GM12878 (cell line): ENCODE results near the gene MYO16. TPM values are rescaled to one million over a fixed set of nuclear protein-coding genes. Genes with fewer than 3 reads are reported as not detected.

ENCODE experiments used
- BRCA1 ChIP-seq: IDR thresholded peaks from 2 replicates; pipeline ENCODE4 v1.6.1; 2011; ENCODE audit warnings: low read depth, low read length, improper control_type of control experiment
- CHD1 ChIP-seq: IDR thresholded peaks from 2 replicates; pipeline ENCODE4 v1.6.1; 2012; ENCODE audit warnings: low read depth, low read length, improper control_type of control experiment
- EGR1 ChIP-seq, 2 experiments: IDR thresholded peaks; 1 replicate in 1 of 2; 2 replicates in 1 of 2; pipeline ENCODE4 v1.6.1; 2011 to 2012; ENCODE audit warnings: low read depth in 2 of 2, low read length in 2 of 2, borderline replicate concordance in 1 of 2, mild to moderate bottlenecking in 1 of 2, moderate library complexity in 1 of 2
- ESRRA ChIP-seq: IDR thresholded peaks from 2 replicates; pipeline ENCODE4 v1.6.1; 2012; ENCODE audit warnings: mild to moderate bottlenecking, low read length, improper control_type of control experiment
- HDAC2 ChIP-seq: fragments of 200-600 bp; sonication (generic); IDR thresholded peaks from 2 replicates; pipeline ENCODE4 v1.6.1; 2017
- HDGF ChIP-seq: fragments of 450-650 bp; IDR thresholded peaks from 2 replicates; pipeline ENCODE4 v1.6.1; 2016; ENCODE audit warnings: antibody characterized with exemption
- JUND ChIP-seq: IDR thresholded peaks from 2 replicates; pipeline ENCODE4 v1.6.1; 2012; ENCODE audit warnings: low read depth, mild to moderate bottlenecking, low read length, improper control_type of control experiment, moderate library complexity
- MTA3 ChIP-seq: IDR thresholded peaks from 2 replicates; pipeline ENCODE4 v1.6.1; 2012; ENCODE audit warnings: low read length, inconsistent platforms, borderline replicate concordance
- NR2C1 ChIP-seq: fragments of 450-650 bp; IDR thresholded peaks from 2 replicates; pipeline ENCODE4 v1.6.1; 2017; ENCODE audit warnings: antibody characterized with exemption, mild to moderate bottlenecking, moderate library complexity
- PAX8 ChIP-seq: fragments of 450-650 bp; IDR thresholded peaks from 2 replicates; pipeline ENCODE4 v1.6.1; 2017; ENCODE audit warnings: mild to moderate bottlenecking, moderate library complexity
- RAD21 ChIP-seq: IDR thresholded peaks from 2 replicates; pipeline ENCODE4 v1.6.1; 2011; ENCODE audit warnings: mild to moderate bottlenecking, low read depth, low read length, moderate library complexity; ENCODE audit not compliant: insufficient read depth
- RUNX3 ChIP-seq: IDR thresholded peaks from 2 replicates; pipeline ENCODE4 v1.6.1; 2012; ENCODE audit warnings: low read length, inconsistent platforms
- SIN3A ChIP-seq: IDR thresholded peaks from 2 replicates; pipeline ENCODE4 v1.6.1; 2012; ENCODE audit warnings: low read depth, low read length, improper control_type of control experiment
- SMARCA5 ChIP-seq: fragments of 450-650 bp; IDR thresholded peaks from 2 replicates; pipeline ENCODE4 v1.6.1; 2017; ENCODE audit warnings: mild to moderate bottlenecking
- SPI1 ChIP-seq: IDR thresholded peaks from 2 replicates; pipeline ENCODE4 v1.6.1; 2011; ENCODE audit warnings: low read depth, mild to moderate bottlenecking, low read length, moderate library complexity, borderline replicate concordance; ENCODE audit not compliant: insufficient read depth
- SREBF1 ChIP-seq: IDR thresholded peaks from 2 replicates; pipeline ENCODE4 v1.6.1; 2012; ENCODE audit warnings: mild to moderate bottlenecking, low read length
- TAF1 ChIP-seq: IDR thresholded peaks from 2 replicates; pipeline ENCODE4 v1.6.1; 2011; ENCODE audit warnings: mild to moderate bottlenecking, low read depth, low read length, borderline replicate concordance
- TCF7 ChIP-seq: IDR thresholded peaks from 2 replicates; pipeline ENCODE4 v1.6.1; 2014; ENCODE audit warnings: antibody characterized with exemption, borderline replicate concordance
- WRNIP1 ChIP-seq: IDR thresholded peaks from 2 replicates; pipeline ENCODE4 v1.6.1; 2011; ENCODE audit warnings: low read depth, low read length, improper control_type of control experiment, borderline replicate concordance
- YBX1 ChIP-seq: fragments of 450-650 bp; IDR thresholded peaks from 2 replicates; pipeline ENCODE4 v1.6.1; 2016; ENCODE audit warnings: antibody characterized with exemption
- ZNF622 ChIP-seq: fragments of 450-650 bp; IDR thresholded peaks from 2 replicates; pipeline ENCODE4 v1.6.1; 2017; ENCODE audit warnings: mild to moderate bottlenecking, inconsistent platforms
- ZZZ3 ChIP-seq: IDR thresholded peaks from 2 replicates; pipeline ENCODE4 v1.6.1; 2011; ENCODE audit warnings: low read depth; ENCODE audit not compliant: control insufficient read depth, insufficient read length
- polyA plus RNA-seq, 11 experiments: library from polyadenylated mRNA; depleted of rRNA in 4 of 11; unstranded in 6 of 11; stranded (reverse) in 5 of 11; fragments of >200 nt; fragmentation: Nextera tagmentation in 4 of 11; fragmentation: Illumina TruSeq in 1 of 11; extraction: Ambion mirVana in 4 of 11; extraction: Trizol in 1 of 11; gene quantifications; 1 replicate in 1 of 11; 2 replicates in 10 of 11; pipeline versions ENCODE4 v1.2.1 to v1.2.3, GENCODE V29; 2011 to 2016; ENCODE audit warnings: inconsistent platforms in 2 of 11, missing spikeins in 2 of 11, low read depth in 1 of 11
- total RNA-seq, 4 experiments: library from RNA; depleted of rRNA in 3 of 4; stranded (reverse); fragments of >200 nt in 3 of 4; fragmentation: Illumina TruSeq in 1 of 4; extraction: Trizol in 1 of 4; gene quantifications; 2 replicates each; pipeline versions ENCODE4 v1.2.1 to v1.2.3, GENCODE V29; 2013 to 2021
- TF ChIP-seq, protein P1 (sequence below): fragments of 450-650 bp; formaldehyde crosslinking; IDR thresholded peaks from 2 replicates; pipeline ENCODE4 v1.4.0; 2020; ENCODE audit warnings: mild to moderate bottlenecking, moderate library complexity
- TF ChIP-seq, protein P2 (sequence below): fragments of 450-650 bp; IDR thresholded peaks from 2 replicates; pipeline ENCODE4 v1.6.1; 2018; ENCODE audit warnings: mild to moderate bottlenecking, low read depth, moderate library complexity; ENCODE audit not compliant: partially characterized antibody
- TF ChIP-seq, protein P3 (sequence below): fragments of 150-350 bp; IDR thresholded peaks from 2 replicates; pipeline ENCODE4 v1.6.1; 2016; ENCODE audit warnings: low read depth, low read length

Gene MYO16
- total and polyA plus RNA-seq, 10 of the 15 experiments (the other 5 are each of a cell fraction or from before 2014, with no cell fraction given) = under 0.01 to 1.7 (median 0.05) TPM; not detected in 4

DNA sequence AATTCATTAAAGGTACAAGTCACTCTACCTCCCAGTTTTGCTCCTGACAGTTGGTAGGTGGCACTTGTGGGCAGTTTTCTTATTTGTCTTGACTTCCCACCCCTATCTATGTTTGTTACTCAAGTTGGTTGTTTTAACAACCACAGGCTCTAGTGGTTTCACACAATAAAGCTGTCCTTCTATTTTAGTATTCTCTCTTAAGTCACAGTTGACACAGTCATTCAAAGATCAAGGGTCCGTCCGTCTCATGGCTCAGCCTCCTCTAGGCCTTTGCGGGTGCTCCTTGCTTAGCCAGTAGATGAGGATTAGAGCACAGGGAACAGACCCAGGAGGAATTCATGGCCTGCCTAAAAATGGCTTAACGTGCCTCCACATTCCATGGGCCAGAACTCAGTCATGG, 583.2 kb downstream of the MYO16 start (continued):
- no peak for TF ChIP-seq WRNIP1
- TF ChIP-seq ZZZ3 = no peak
- TF ChIP-seq YBX1 = no peak
- no peak for TF ChIP-seq ESRRA
- no peak for TF ChIP-seq EGR1 (IDR thresholded peaks at IDR 0.05; ENCODE audit: borderline replicate concordance in 1 of 2, low read depth in 2 of 2, low read length in 2 of 2)
- TF ChIP-seq HDGF = no peak
- TF ChIP-seq, protein P1, sequence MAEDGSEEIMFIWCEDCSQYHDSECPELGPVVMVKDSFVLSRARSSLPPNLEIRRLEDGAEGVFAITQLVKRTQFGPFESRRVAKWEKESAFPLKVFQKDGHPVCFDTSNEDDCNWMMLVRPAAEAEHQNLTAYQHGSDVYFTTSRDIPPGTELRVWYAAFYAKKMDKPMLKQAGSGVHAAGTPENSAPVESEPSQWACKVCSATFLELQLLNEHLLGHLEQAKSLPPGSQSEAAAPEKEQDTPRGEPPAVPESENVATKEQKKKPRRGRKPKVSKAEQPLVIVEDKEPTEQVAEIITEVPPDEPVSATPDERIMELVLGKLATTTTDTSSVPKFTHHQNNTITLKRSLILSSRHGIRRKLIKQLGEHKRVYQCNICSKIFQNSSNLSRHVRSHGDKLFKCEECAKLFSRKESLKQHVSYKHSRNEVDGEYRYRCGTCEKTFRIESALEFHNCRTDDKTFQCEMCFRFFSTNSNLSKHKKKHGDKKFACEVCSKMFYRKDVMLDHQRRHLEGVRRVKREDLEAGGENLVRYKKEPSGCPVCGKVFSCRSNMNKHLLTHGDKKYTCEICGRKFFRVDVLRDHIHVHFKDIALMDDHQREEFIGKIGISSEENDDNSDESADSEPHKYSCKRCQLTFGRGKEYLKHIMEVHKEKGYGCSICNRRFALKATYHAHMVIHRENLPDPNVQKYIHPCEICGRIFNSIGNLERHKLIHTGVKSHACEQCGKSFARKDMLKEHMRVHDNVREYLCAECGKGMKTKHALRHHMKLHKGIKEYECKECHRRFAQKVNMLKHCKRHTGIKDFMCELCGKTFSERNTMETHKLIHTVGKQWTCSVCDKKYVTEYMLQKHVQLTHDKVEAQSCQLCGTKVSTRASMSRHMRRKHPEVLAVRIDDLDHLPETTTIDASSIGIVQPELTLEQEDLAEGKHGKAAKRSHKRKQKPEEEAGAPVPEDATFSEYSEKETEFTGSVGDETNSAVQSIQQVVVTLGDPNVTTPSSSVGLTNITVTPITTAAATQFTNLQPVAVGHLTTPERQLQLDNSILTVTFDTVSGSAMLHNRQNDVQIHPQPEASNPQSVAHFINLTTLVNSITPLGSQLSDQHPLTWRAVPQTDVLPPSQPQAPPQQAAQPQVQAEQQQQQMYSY (CRISPR knock-in tag) = no peak
- TF ChIP-seq, protein P2, sequence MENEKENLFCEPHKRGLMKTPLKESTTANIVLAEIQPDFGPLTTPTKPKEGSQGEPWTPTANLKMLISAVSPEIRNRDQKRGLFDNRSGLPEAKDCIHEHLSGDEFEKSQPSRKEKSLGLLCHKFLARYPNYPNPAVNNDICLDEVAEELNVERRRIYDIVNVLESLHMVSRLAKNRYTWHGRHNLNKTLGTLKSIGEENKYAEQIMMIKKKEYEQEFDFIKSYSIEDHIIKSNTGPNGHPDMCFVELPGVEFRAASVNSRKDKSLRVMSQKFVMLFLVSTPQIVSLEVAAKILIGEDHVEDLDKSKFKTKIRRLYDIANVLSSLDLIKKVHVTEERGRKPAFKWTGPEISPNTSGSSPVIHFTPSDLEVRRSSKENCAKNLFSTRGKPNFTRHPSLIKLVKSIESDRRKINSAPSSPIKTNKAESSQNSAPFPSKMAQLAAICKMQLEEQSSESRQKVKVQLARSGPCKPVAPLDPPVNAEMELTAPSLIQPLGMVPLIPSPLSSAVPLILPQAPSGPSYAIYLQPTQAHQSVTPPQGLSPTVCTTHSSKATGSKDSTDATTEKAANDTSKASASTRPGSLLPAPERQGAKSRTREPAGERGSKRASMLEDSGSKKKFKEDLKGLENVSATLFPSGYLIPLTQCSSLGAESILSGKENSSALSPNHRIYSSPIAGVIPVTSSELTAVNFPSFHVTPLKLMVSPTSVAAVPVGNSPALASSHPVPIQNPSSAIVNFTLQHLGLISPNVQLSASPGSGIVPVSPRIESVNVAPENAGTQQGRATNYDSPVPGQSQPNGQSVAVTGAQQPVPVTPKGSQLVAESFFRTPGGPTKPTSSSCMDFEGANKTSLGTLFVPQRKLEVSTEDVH = no peak
- TF ChIP-seq SPI1 = no peak
- TF ChIP-seq TCF7 = no peak
- TF ChIP-seq RAD21 = no peak
- TF ChIP-seq JUND = no peak
- TF ChIP-seq CHD1 = no peak
- TF ChIP-seq MTA3 = no peak
- no peak for TF ChIP-seq SREBF1
- no peak for TF ChIP-seq SMARCA5
- TF ChIP-seq SIN3A = no peak
- TF ChIP-seq, protein P3, sequence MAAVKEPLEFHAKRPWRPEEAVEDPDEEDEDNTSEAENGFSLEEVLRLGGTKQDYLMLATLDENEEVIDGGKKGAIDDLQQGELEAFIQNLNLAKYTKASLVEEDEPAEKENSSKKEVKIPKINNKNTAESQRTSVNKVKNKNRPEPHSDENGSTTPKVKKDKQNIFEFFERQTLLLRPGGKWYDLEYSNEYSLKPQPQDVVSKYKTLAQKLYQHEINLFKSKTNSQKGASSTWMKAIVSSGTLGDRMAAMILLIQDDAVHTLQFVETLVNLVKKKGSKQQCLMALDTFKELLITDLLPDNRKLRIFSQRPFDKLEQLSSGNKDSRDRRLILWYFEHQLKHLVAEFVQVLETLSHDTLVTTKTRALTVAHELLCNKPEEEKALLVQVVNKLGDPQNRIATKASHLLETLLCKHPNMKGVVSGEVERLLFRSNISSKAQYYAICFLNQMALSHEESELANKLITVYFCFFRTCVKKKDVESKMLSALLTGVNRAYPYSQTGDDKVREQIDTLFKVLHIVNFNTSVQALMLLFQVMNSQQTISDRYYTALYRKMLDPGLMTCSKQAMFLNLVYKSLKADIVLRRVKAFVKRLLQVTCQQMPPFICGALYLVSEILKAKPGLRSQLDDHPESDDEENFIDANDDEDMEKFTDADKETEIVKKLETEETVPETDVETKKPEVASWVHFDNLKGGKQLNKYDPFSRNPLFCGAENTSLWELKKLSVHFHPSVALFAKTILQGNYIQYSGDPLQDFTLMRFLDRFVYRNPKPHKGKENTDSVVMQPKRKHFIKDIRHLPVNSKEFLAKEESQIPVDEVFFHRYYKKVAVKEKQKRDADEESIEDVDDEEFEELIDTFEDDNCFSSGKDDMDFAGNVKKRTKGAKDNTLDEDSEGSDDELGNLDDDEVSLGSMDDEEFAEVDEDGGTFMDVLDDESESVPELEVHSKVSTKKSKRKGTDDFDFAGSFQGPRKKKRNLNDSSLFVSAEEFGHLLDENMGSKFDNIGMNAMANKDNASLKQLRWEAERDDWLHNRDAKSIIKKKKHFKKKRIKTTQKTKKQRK = no peak
- no peak for TF ChIP-seq BRCA1
- TF ChIP-seq NR2C1 = no peak
- TF ChIP-seq TAF1 = no peak
- no peak for TF ChIP-seq PAX8
- no peak for TF ChIP-seq HDAC2
- 0 out of 2 replicates have a peak, but pooled peaks have one; percentile 14 for TF ChIP-seq RUNX3
- no peak for TF ChIP-seq ZNF622
